Brain microvascular endothelial cell (primary cell): ENCODE results near the gene CRYGD.
"Not testable (repeated sequence)": the region's sequence is repeated elsewhere in the genome, so short reads cannot be mapped to it uniquely, and the experiment has no call there.

Experiments
- DNase-seq: peaks from one replicate; pipeline ENCODE4 v3.0.0-alpha.2; 2020
- H3K27ac ChIP-seq: fragments of 250-450 bp; sonication (Bioruptor Pico); 2 replicates; pipeline ENCODE4 v1.5.1; 2020; ENCODE audit warnings: mild to moderate bottlenecking, moderate library complexity
- H3K27me3 ChIP-seq: fragments of 250-450 bp; sonication (Bioruptor Pico); replicated peaks from 2 replicates; pipeline ENCODE4 v1.5.1; 2020; ENCODE audit warnings: mild to moderate bottlenecking
- H3K36me3 ChIP-seq: fragments of 250-450 bp; sonication (Bioruptor Pico); replicated peaks from 2 replicates; pipeline ENCODE4 v1.5.1; 2020; ENCODE audit warnings: mild to moderate bottlenecking
- H3K4me3 ChIP-seq: 2 replicates; pipeline ENCODE4 v1.5.1; 2011; ENCODE audit warnings: low read depth, mild to moderate bottlenecking, control low read depth, low read length, moderate library complexity
- CTCF ChIP-seq: IDR thresholded peaks from 2 replicates; pipeline ENCODE4 v1.5.1; 2011; ENCODE audit warnings: low read depth, mild to moderate bottlenecking, moderate library complexity, low read length, control low read depth, inconsistent platforms; ENCODE audit errors: missing control alignments
- in situ Hi-C: cut with HindIII; loops from 2 replicates; pipeline ENCODE4 v1.10.0; 2017; ENCODE audit warnings: low sequenced_read_pairs, low pct_ligation_motif_present

CRYGD gene

GRCh38 chr2:208142925-208143799 is 18.8 kb upstream of the CRYGD start:
- Histone ChIP-seq H3K27ac (no peak overlapping the region), H3K4me3 (no peak overlapping the region), H3K27me3 (no peaks in the 10 kb centered on the region), H3K36me3 (no peaks in the 10 kb centered on the region)
- no peak for DNase-seq
- in situ Hi-C loops, result no loop called here
- TF ChIP-seq CTCF, result no peak

GRCh38 chr2:208142240-208142924 is 18.1 kb upstream of the CRYGD start:
- Histone ChIP-seq H3K36me3 (no peaks in the 10 kb centered on the region), H3K27me3 (no peaks in the 10 kb centered on the region), H3K27ac (no peak overlapping the region), H3K4me3 (no peak overlapping the region)
- no peak for TF ChIP-seq CTCF
- in situ Hi-C loops, result no loop called here
- DNase-seq, result no peak

GRCh38 chr2:208139447-208139846 is 15.1 kb upstream of the CRYGD start:
- Histone ChIP-seq H3K4me3 (no peak overlapping the region), H3K36me3 (no peaks in the 10 kb centered on the region), H3K27ac (no peak overlapping the region), H3K27me3 (no peaks in the 10 kb centered on the region)
- DNase-seq, result no peak
- in situ Hi-C loops, result no loop called here
- TF ChIP-seq CTCF, result no peak

GRCh38 chr2:208138334-208138733 is 14.0 kb upstream of the CRYGD start:
- H3K4me3 ChIP-seq, DNase-seq, H3K27ac ChIP-seq: not testable (repeated sequence)

GRCh38 chr2:208136716-208137094 is 12.4 kb upstream of the CRYGD start:
- Histone ChIP-seq H3K36me3 (no peaks in the 10 kb centered on the region), H3K27ac (no peak overlapping the region), H3K27me3 (no peaks in the 10 kb centered on the region), H3K4me3 (no peak overlapping the region)
- TF ChIP-seq CTCF, result no peak
- in situ Hi-C loops, result no loop called here
- DNase-seq, result no peak

More at GRCh38 chr2:208138334-208138733, 14.0 kb upstream of the CRYGD start:
- H3K27me3 ChIP-seq, in situ Hi-C loops, H3K36me3 ChIP-seq: not testable (repeated sequence)

- Histone ChIP-seq H3K27ac (no peak overlapping the region), H3K4me3 (no peak overlapping the region), H3K27me3 (no peaks in the 10 kb centered on the region), H3K36me3 (no peaks in the 10 kb centered on the region)
- in situ Hi-C loops, result no loop called here
- no peak for DNase-seq
- no peak for TF ChIP-seq CTCF
These were observed 11.7 kb upstream of the CRYGD start for GRCh38 chr2:208135794-208136715.
